ENCODE measurements around the gene BBOX1. TPM values are rescaled to one million over a fixed set of nuclear protein-coding genes. Genes with fewer than 3 reads are reported as not detected.

The BBOX1 gene
- total RNA-seq, 1 experiment from 2014 or later, result not detected

DNA sequence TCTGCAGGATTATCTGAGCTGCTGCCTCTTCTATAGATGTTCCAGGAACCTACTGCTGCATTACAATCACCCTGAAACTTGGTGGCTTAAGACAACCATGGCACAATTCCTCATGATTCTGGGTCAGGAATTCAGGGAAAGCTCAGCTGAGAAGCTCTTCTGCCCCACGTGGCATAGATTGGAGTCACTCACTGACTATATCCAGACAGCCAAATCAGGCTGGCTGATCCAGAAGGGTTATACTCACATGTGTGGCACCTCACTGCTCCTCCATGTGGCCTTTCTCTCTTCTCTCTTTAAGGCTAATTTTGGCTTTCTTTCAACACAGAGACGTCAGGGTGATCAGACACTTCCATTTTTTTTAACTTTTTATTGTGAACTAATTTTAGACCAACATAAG, 125.5 kb downstream of the BBOX1 start:
- ChIA-PET CTCF (no interaction called here), POLR2A (ENCODE audit: low non-redundant PET) (no interaction called here)
- intact Hi-C loops (cut with micrococcal nuclease; ENCODE audit: unreplicated experiment), result no loop called here
- H3K27ac ChIP-seq (ENCODE audit: low read depth, low read length, poor library complexity, severe bottlenecking), result no peak overlapping the region
- TF ChIP-seq, protein P1, sequence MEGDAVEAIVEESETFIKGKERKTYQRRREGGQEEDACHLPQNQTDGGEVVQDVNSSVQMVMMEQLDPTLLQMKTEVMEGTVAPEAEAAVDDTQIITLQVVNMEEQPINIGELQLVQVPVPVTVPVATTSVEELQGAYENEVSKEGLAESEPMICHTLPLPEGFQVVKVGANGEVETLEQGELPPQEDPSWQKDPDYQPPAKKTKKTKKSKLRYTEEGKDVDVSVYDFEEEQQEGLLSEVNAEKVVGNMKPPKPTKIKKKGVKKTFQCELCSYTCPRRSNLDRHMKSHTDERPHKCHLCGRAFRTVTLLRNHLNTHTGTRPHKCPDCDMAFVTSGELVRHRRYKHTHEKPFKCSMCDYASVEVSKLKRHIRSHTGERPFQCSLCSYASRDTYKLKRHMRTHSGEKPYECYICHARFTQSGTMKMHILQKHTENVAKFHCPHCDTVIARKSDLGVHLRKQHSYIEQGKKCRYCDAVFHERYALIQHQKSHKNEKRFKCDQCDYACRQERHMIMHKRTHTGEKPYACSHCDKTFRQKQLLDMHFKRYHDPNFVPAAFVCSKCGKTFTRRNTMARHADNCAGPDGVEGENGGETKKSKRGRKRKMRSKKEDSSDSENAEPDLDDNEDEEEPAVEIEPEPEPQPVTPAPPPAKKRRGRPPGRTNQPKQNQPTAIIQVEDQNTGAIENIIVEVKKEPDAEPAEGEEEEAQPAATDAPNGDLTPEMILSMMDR (conservative IDR thresholded peaks at IDR 0.05; ENCODE audit: low read depth, low read length), result no peak
- no peak for TF ChIP-seq EZH2 (IDR thresholded peaks at IDR 0.05; ENCODE audit: borderline replicate concordance, low read depth, low read length, poor library complexity, severe bottlenecking)
- DNase-seq (ENCODE audit: low spot score), result no peak
- no TSS peak for BruUV-seq (replicated peaks)
- no peaks in the 10 kb centered on the region for H3K4me1 ChIP-seq (ENCODE audit: insufficient read depth, low read length, poor library complexity, severe bottlenecking)
- peaks cover 15% of the 10 kb centered on the region for H3K27me3 ChIP-seq (replicated peaks; ENCODE audit: insufficient read depth, low read depth, low read length, poor library complexity)
- no peaks in the 10 kb centered on the region for H3K36me3 ChIP-seq (ENCODE audit: insufficient read depth, low read length, poor library complexity, severe bottlenecking)
- H3K4me3 ChIP-seq (ENCODE audit: low read depth, low read length, poor library complexity, severe bottlenecking), result no peak overlapping the region
- no peaks in the 10 kb centered on the region for H3K9me3 ChIP-seq (ENCODE audit: low read depth, low read length, poor library complexity, severe bottlenecking)

DNA sequence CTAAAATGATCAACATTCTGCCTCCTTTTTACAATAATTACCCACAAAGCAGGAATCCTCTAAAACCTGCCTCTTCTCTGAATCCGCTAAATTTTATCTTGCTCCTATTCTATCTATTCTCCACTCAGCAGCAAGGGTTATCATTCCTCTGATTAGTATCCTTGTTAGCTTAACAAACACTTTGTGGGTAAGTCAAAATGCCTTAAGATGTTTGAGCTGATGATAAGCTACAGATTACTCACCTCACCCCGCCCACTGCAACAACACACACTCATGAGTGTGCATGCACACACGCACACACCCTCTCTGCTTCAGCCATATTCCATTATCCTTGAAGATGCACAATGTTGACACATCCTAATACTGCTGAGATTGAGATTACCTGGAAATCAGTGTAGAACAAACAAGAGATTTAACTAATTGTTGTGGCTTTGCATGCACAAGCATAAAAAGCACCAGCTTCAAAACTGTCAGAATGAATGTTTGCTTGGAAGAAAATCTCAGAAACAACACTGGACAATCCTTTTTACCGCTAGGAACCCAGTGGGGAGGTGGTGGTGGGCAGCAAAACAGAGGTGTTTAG, 130.9 kb downstream of the BBOX1 start:
- no peak overlapping the region for H3K4me3 ChIP-seq (ENCODE audit: low read depth, low read length, poor library complexity, severe bottlenecking)
- H3K27me3 ChIP-seq (replicated peaks; ENCODE audit: insufficient read depth, low read depth, low read length, poor library complexity), result peaks cover 38% of the 10 kb centered on the region
- no peak for DNase-seq (ENCODE audit: low spot score)
- BruUV-seq (replicated peaks), result no TSS peak
- H3K4me1 ChIP-seq (ENCODE audit: insufficient read depth, low read length, poor library complexity, severe bottlenecking), result no peaks in the 10 kb centered on the region
- POLR2A ChIA-PET (ENCODE audit: low non-redundant PET), result no interaction called here
- intact Hi-C loops (cut with micrococcal nuclease; ENCODE audit: unreplicated experiment), result no loop called here
- CTCF ChIA-PET, result no interaction called here
- H3K36me3 ChIP-seq (ENCODE audit: insufficient read depth, low read length, poor library complexity, severe bottlenecking), result no peaks in the 10 kb centered on the region
- TF ChIP-seq, protein P1 (conservative IDR thresholded peaks at IDR 0.05; ENCODE audit: low read depth, low read length), result no peak
- TF ChIP-seq EZH2 (IDR thresholded peaks at IDR 0.05; ENCODE audit: borderline replicate concordance, low read depth, low read length, poor library complexity, severe bottlenecking), result no peak
- no peaks in the 10 kb centered on the region for H3K9me3 ChIP-seq (ENCODE audit: low read depth, low read length, poor library complexity, severe bottlenecking)
- no peak overlapping the region for H3K27ac ChIP-seq (ENCODE audit: low read depth, low read length, poor library complexity, severe bottlenecking)

- POLR2A ChIA-PET (ENCODE audit: low non-redundant PET), result interaction anchor here (0.6 kb wide), 1 partner anchor 633 kb away, joined by 3 read pairs; no protein-coding TSS in a partner anchor
- no peak overlapping the region for H3K27ac ChIP-seq (ENCODE audit: low read depth, low read length, poor library complexity, severe bottlenecking)
- CTCF ChIA-PET, result no interaction called here
- H3K4me3 ChIP-seq (ENCODE audit: low read depth, low read length, poor library complexity, severe bottlenecking), result no peak overlapping the region
- BruUV-seq (replicated peaks), result no TSS peak
- DNase-seq (ENCODE audit: low spot score), result no peak
- intact Hi-C loops (cut with micrococcal nuclease; ENCODE audit: unreplicated experiment), result no loop called here
- no peaks in the 10 kb centered on the region for H3K9me3 ChIP-seq (ENCODE audit: low read depth, low read length, poor library complexity, severe bottlenecking)
- peaks cover 33% of the 10 kb centered on the region for H3K27me3 ChIP-seq (replicated peaks; ENCODE audit: insufficient read depth, low read depth, low read length, poor library complexity)
- TF ChIP-seq, protein P1 (conservative IDR thresholded peaks at IDR 0.05; ENCODE audit: low read depth, low read length), result no peak
- no peak for TF ChIP-seq EZH2 (IDR thresholded peaks at IDR 0.05; ENCODE audit: borderline replicate concordance, low read depth, low read length, poor library complexity, severe bottlenecking)
- H3K4me1 ChIP-seq (ENCODE audit: insufficient read depth, low read length, poor library complexity, severe bottlenecking), result no peaks in the 10 kb centered on the region
- H3K36me3 ChIP-seq (ENCODE audit: insufficient read depth, low read length, poor library complexity, severe bottlenecking), result no peaks in the 10 kb centered on the region
Observed at GRCh38 chr11:27173545-27173944, 132.9 kb downstream of the BBOX1 start.

All from A673 (cell line).